ENCODE measurements around the gene CPXM2.

Gene CPXM2

GRCh38 chr10:123772645-123773508 is 118.7 kb downstream of the CPXM2 start:
- no peak for DNase-seq (ENCODE audit: low read depth in 2 of 2)

GRCh38 chr10:123771877-123772644 is 119.5 kb downstream of the CPXM2 start:
- DNase-seq (ENCODE audit: low read depth in 2 of 2): no peak

- DNase-seq (ENCODE audit: low read depth in 2 of 2): no peak
Observed at GRCh38 chr10:123769647-123770046, 122.0 kb downstream of the CPXM2 start.

- no peak for DNase-seq (ENCODE audit: low read depth in 2 of 2)
Observed at GRCh38 chr10:123766761-123767160, 124.8 kb downstream of the CPXM2 start.

- DNase-seq (ENCODE audit: low read depth in 2 of 2): no peak
Observed at GRCh38 chr10:123766012-123766411, 125.6 kb downstream of the CPXM2 start.

- DNase-seq (ENCODE audit: low read depth in 2 of 2): no peak
Observed at GRCh38 chr10:123761666-123762230, 129.9 kb downstream of the CPXM2 start.

GRCh38 chr10:123761038-123761428 is 130.6 kb downstream of the CPXM2 start:
- DNase-seq (ENCODE audit: low read depth in 2 of 2): no peak

GRCh38 chr10:123760356-123761037 is 131.1 kb downstream of the CPXM2 start:
- no peak for DNase-seq (ENCODE audit: low read depth in 2 of 2)

- no peak for DNase-seq (ENCODE audit: low read depth in 2 of 2)
Observed at GRCh38 chr10:123759501-123760031, 132.0 kb downstream of the CPXM2 start.

GRCh38 chr10:123759041-123759440 is 132.6 kb downstream of the CPXM2 start:
- no peak for DNase-seq (ENCODE audit: low read depth in 2 of 2)

GRCh38 chr10:123757853-123758252 is 133.8 kb downstream of the CPXM2 start:
- DNase-seq (ENCODE audit: low read depth in 2 of 2): no peak

- DNase-seq (ENCODE audit: low read depth in 2 of 2): no peak
Observed at GRCh38 chr10:123755061-123755460, 136.5 kb downstream of the CPXM2 start.

GRCh38 chr10:123754123-123754522 is 137.5 kb downstream of the CPXM2 start:
- no peak for DNase-seq (ENCODE audit: low read depth in 2 of 2)

GRCh38 chr10:123751342-123752134 is 140.1 kb downstream of the CPXM2 start:
- DNase-seq (ENCODE audit: low read depth in 2 of 2): no peak

GRCh38 chr10:123750901-123751300 is 140.7 kb downstream of the CPXM2 start:
- DNase-seq (ENCODE audit: low read depth in 2 of 2): no peak

GRCh38 chr10:123748711-123749110 is 142.9 kb downstream of the CPXM2 start:
- DNase-seq (ENCODE audit: low read depth in 2 of 2): no peak

- no peak for DNase-seq (ENCODE audit: low read depth in 2 of 2)
Observed at GRCh38 chr10:123747426-123747825, 144.2 kb downstream of the CPXM2 start.

- no peak for DNase-seq (ENCODE audit: low read depth in 2 of 2)
Observed at GRCh38 chr10:123746942-123747341, 144.7 kb downstream of the CPXM2 start.

GRCh38 chr10:123746520-123746919 is 145.1 kb downstream of the CPXM2 start:
- DNase-seq (ENCODE audit: low read depth in 2 of 2): no peak

- no peak for DNase-seq (ENCODE audit: low read depth in 2 of 2)
Observed at GRCh38 chr10:123746061-123746460, 145.5 kb downstream of the CPXM2 start.

- DNase-seq (ENCODE audit: low read depth in 2 of 2): no peak
Observed at GRCh38 chr10:123744224-123744536, 147.4 kb downstream of the CPXM2 start.

Measured in fibroblast of skin of left biceps (primary cell).